AG09309 (cell line): ENCODE results near the gene ALDH1A1.

Experiments used
- DNase-seq: peaks from one replicate; pipeline ENCODE4 v3.0.0-alpha.2; 2010; ENCODE audit warnings: low read depth
- H3K4me3 ChIP-seq: 2 replicates; pipeline ENCODE4 v1.5.1; 2011; ENCODE audit warnings: mild to moderate bottlenecking, low read depth, low read length, moderate library complexity; ENCODE audit not compliant: control insufficient read depth
- TF ChIP-seq, protein P1 (sequence below): IDR thresholded peaks from 2 replicates; pipeline ENCODE4 v1.5.1; 2011; ENCODE audit warnings: mild to moderate bottlenecking, low read depth, low read length, inconsistent platforms; ENCODE audit not compliant: insufficient read depth, control insufficient read depth; ENCODE audit errors: missing control alignments

ALDH1A1 gene

DNA sequence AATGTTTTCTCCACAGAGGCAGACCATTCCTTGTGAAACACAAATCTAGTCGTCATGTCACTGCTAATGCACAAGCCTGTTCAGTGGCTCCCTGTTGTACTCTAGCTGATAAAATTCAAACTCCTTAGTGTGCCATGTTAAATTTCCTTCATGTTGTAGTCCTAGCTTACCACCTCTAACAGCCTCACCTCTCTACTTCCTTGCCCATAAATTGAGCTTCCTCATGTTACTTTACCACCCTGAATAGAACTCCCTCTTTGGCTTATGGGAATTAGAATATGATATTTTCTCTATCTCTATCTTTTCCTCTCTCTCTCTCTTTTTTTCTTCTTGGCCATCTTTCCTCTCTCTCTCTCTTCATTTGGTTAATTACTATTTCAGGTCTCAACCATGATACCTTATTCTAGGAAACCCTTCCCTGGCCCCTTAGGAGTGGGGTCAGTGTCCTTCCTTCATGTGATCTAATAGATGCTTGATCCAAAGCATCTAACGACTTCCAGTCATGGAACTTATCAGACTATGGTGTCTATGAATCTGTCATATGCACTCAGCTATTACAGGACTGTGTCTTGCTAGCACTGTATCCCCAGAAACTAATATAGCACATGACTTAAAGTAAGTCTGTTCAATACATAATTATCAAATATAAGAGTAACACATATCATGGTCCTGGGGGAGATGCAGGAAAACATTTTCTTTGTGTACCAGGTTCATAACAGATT lies 31.5 kb upstream of the ALDH1A1 start:
- DNase-seq: no peak
- no peak overlapping the region for H3K4me3 ChIP-seq
- TF ChIP-seq, protein P1, sequence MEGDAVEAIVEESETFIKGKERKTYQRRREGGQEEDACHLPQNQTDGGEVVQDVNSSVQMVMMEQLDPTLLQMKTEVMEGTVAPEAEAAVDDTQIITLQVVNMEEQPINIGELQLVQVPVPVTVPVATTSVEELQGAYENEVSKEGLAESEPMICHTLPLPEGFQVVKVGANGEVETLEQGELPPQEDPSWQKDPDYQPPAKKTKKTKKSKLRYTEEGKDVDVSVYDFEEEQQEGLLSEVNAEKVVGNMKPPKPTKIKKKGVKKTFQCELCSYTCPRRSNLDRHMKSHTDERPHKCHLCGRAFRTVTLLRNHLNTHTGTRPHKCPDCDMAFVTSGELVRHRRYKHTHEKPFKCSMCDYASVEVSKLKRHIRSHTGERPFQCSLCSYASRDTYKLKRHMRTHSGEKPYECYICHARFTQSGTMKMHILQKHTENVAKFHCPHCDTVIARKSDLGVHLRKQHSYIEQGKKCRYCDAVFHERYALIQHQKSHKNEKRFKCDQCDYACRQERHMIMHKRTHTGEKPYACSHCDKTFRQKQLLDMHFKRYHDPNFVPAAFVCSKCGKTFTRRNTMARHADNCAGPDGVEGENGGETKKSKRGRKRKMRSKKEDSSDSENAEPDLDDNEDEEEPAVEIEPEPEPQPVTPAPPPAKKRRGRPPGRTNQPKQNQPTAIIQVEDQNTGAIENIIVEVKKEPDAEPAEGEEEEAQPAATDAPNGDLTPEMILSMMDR: no peak

- TF ChIP-seq, protein P1: no peak
- no peak overlapping the region for H3K4me3 ChIP-seq
- DNase-seq: no peak
Measured at GRCh38 chr9:72983512-72984225, 30.8 kb upstream of the ALDH1A1 start.

DNA sequence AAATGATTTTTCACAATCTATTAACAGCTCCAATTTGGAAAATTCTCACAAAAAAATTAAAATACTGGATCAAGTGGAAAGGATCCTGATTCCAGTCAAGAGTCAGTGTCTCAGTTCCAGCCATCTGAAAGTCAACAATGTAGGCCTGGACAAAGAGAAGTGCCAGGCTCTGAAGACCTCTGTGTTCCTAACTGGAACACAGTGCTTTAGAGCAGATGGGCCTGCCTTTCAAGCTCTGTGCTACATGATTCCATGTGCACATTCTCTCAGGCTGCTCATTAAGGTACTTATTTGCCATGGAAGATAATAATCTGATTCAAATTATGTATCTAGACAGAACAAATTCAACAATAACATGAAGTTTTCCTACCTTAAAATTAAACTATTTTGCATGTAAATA lies 30.2 kb upstream of the ALDH1A1 start:
- no peak overlapping the region for H3K4me3 ChIP-seq
- DNase-seq: no peak
- TF ChIP-seq, protein P1: no peak

- TF ChIP-seq, protein P1: no peak
- DNase-seq: no peak
Measured at GRCh38 chr9:72982146-72982799, 29.4 kb upstream of the ALDH1A1 start.

GRCh38 chr9:72981433-72981832 lies 28.6 kb upstream of the ALDH1A1 start:
- TF ChIP-seq, protein P1: no peak
- H3K4me3 ChIP-seq: no peak overlapping the region
- DNase-seq: no peak

More at GRCh38 chr9:72982146-72982799, 29.4 kb upstream of the ALDH1A1 start:
- H3K4me3 ChIP-seq: no peak overlapping the region

DNA sequence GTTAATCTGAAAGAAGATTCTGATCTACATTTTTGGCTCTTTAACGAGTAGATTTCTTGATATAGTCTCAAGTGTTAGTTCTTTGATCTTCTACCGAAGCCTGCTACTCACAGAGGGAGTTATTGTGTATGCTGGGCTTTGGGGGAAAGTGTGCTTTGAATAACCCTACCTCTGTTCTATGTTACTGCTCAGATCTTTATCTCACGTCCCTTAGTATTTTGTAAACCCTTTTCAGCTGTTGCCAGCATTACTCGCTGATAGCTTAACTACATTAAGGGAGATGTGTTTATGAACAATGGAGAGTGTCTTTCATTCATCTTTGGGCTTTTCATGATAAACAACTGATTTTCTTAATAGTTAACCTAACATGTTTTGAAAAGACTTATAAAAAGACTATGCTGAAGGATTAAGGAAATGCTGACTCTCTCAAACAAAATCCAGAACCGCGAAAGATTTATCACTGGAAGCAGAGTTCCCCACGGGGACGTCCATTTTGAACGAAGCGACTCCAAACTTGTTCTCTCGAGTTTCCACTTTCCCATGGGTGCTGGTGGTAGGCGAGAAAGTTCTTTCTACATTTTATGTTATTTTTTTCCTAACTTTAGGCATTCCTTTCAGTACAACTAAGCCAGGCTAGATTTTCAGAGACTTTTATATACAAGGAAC lies 27.9 kb upstream of the ALDH1A1 start:
- DNase-seq: no peak
- no peak overlapping the region for H3K4me3 ChIP-seq

More for the DNA sequence above, 27.9 kb upstream of the ALDH1A1 start:
- TF ChIP-seq, protein P1: no peak
